SK-N-SH (cell line): ENCODE results near the gene MVB12B.

Experiments used
- CTCF ChIP-seq: fragments of 200-600 bp; sonication (generic); IDR thresholded peaks from 2 replicates; pipeline ENCODE4 v1.6.1; 2017; ENCODE audit warnings: antibody characterized with exemption, mild to moderate bottlenecking, moderate library complexity
- EZH2phosphoT487 ChIP-seq: fragments of 200-600 bp; sonication (generic); IDR thresholded peaks from 2 replicates; pipeline ENCODE4 v1.6.1; 2017; ENCODE audit warnings: low read depth, mixed run types, mild to moderate bottlenecking, antibody characterized with exemption, moderate library complexity, borderline replicate concordance
- GABPA ChIP-seq: IDR thresholded peaks from 2 replicates; pipeline ENCODE4 v1.4.0; 2012; ENCODE audit warnings: low read depth, mild to moderate bottlenecking

GRCh38 chr9:126417684-126418083 is 91.1 kb downstream of the MVB12B start:
- TF ChIP-seq CTCF (no peak), GABPA (no peak), EZH2phosphoT487 (no peak)
